AG10803 (cell line): ENCODE results near the gene TMEM100.

ENCODE experiments used
- DNase-seq: peaks from one replicate; pipeline ENCODE4 v3.0.0; 2010; ENCODE audit warnings: low read depth
- H3K4me3 ChIP-seq: 2 replicates; pipeline ENCODE4 v1.5.1; 2011; ENCODE audit warnings: mild to moderate bottlenecking, low read length, control low read depth
- CTCF ChIP-seq: conservative IDR thresholded peaks from 2 replicates; pipeline ENCODE4 v1.5.1; 2011; ENCODE audit warnings: mild to moderate bottlenecking, low read length, control low read depth, inconsistent platforms

TMEM100 gene

GRCh38 chr17:55708175-55708974, 14.3 kb downstream of the TMEM100 start:
- no peak for DNase-seq
- no peak for TF ChIP-seq CTCF
- no peak overlapping the region for H3K4me3 ChIP-seq

GRCh38 chr17:55706808-55707773, 15.6 kb downstream of the TMEM100 start:
- TF ChIP-seq CTCF, result no peak
- no peak overlapping the region for H3K4me3 ChIP-seq
- no peak for DNase-seq

GRCh38 chr17:55705847-55706246, 16.8 kb downstream of the TMEM100 start:
- no peak for DNase-seq
- no peak overlapping the region for H3K4me3 ChIP-seq
- no peak for TF ChIP-seq CTCF

DNA sequence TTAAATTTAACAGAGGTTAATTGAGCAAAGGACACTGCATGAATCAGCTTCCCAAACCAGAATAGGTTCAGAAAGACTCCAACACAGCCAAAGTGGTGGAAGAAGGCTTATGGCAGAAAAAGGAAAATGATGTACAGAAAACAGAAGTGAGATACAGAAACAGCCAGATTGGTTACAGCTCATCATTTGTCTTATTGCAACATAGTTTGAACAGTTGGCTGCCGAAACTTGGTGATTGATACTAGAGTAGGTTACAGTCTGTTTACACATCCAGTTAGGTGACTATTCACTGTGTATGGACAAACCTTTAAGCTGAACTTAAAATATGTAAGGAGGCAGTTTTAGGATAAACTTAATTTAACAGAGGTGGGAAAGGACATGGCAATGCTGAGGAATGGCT, 18.3 kb downstream of the TMEM100 start:
- TF ChIP-seq CTCF, result no peak
- no peak overlapping the region for H3K4me3 ChIP-seq
- DNase-seq, result no peak

DNA sequence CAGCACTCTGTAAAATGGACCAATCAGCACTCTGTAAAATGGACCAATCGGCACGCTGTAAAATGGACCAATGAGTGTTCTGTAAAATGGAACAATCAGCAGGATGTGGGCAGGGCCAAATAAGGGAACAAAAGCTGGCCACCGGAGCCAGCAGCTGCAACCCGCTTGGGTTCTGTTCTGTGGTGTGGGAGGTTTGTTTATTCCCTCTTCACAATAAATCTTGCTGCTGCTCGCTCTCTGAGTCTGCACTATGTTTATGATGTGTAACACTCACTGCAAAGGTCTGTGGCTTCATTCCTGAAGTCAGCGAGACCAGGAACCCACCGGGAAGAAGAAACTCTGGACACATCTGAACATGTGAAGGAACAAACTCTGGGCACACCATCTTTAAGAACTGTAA, 20.5 kb downstream of the TMEM100 start:
- TF ChIP-seq CTCF, result no peak
- H3K4me3 ChIP-seq, result no peak overlapping the region
- DNase-seq, result no peak

GRCh38 chr17:55699181-55699860, 23.3 kb downstream of the TMEM100 start:
- no peak overlapping the region for H3K4me3 ChIP-seq
- no peak for DNase-seq
- TF ChIP-seq CTCF, result no peak
